ENCODE data around the gene COL4A1.

The COL4A1 gene

GRCh38 chr13:110114316-110114715, 192.6 kb downstream of the COL4A1 start:
- no peak for DNase-seq (ENCODE audit: low read depth in 2 of 2)

DNA sequence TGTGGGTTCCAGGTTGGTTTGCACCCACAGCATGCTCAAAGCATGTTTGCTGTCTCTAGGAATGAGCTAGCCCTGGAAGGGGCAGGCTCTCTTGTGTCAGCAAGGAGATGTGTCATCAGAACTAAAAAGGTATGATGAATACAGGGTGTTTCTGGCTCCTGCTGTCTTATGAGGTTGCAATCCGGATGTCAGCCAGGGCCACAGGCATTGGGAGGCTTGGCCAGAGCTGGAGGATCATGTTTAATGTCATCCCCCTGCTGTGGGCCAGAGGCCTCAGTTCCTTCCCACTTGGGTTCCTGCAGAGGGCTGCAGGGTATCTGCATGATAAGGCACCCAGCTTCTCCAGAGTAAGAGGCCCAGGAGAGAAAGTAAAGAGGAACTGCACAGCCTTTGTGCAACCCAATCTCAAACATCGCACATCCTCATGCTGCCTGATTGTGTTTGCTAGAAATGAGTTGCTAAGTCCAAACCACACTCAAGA, 193.6 kb downstream of the COL4A1 start:
- DNase-seq (ENCODE audit: low read depth in 2 of 2), result no peak

- peak in 1 of 2 donors; percentile 17 for DNase-seq (ENCODE audit: low read depth in 2 of 2)
Observed at GRCh38 chr13:110112379-110112778, 194.6 kb downstream of the COL4A1 start.

- DNase-seq (ENCODE audit: low read depth in 2 of 2), result no peak
Observed at GRCh38 chr13:110110783-110111182, 196.2 kb downstream of the COL4A1 start.

- DNase-seq (ENCODE audit: low read depth in 2 of 2), result no peak
Observed at GRCh38 chr13:110109910-110110309, 197.0 kb downstream of the COL4A1 start.

- no peak for DNase-seq (ENCODE audit: low read depth in 2 of 2)
Observed at GRCh38 chr13:110109140-110109783, 197.7 kb downstream of the COL4A1 start.

DNA sequence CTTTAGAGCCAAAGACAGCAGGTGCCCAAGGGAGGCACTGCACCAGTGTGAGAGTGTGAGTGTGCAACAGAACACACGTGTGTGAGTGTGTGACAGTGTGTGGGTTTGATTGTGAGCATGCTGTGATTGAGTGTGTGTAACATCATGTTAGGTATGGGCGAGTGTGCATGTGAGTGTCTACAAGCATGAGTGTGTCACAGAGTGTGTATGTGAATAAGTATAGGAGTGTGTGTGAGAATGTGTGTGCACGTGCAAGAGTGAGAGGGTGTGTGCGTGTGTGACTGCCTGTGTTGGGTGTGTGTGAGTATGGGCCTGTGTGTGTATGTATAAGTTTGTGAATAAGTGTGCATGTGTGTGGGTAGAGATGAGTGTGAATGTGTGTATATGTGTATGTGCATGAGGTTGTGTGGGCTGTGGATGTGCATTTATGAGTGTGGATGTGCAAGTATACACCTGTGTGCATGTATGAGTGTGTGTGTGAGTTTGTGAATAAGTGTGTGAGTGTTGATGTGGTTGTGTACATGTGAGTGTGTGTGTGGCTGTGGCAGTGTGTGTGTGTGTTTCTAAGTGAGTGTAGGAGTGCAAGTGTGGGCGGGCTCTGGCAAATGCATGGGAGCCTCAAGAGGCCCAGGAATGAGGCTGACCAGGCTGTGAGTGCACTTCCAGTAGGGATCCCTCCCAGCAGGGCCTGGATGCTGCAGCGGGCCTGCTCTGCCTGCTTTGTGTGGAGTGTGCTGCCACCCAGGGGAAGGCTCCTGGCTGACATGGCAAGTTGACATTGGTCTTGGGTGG, 198.4 kb downstream of the COL4A1 start:
- no peak for DNase-seq (ENCODE audit: low read depth in 2 of 2)

DNA sequence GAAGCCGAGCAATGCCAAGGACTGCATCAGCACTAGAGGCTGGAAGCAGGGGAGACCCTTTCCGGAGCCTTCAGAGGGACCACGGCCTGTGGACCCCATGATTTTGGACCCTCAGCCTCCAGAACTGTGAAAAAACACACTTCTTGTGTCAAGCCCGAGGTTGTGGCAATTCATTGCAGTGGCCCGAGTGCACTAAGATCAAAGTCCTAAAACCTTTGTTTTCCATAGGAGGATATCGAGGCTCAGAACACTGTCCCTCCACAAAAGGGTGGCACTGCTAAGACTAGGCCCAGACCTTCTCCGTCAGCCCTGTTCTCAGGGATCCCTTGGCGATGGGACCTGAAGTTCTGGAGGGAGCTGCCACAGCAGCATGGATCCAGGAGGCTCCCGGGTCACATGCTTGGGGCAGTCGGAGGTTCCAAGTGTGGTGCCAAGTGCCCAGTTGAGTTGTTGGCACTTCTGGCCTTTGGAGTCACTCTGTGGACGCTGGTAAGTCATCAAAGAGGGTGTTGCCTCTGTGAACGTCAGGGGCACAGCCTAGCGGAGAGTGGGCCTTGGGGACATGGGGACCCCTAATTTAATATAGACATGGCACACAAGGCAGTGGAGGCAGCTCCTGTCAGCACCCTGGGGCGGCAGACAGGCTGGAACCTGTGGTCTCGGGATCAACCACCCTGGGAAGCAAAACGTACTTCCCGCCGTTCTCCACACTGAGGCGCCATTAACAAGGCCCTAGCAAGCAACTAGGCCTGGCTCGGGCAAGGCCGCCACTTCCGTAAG, 199.2 kb downstream of the COL4A1 start:
- DNase-seq (ENCODE audit: low read depth in 2 of 2), result no peak

- DNase-seq (ENCODE audit: low read depth in 2 of 2), result no peak
Observed at GRCh38 chr13:110106726-110107125, 200.2 kb downstream of the COL4A1 start.

DNA sequence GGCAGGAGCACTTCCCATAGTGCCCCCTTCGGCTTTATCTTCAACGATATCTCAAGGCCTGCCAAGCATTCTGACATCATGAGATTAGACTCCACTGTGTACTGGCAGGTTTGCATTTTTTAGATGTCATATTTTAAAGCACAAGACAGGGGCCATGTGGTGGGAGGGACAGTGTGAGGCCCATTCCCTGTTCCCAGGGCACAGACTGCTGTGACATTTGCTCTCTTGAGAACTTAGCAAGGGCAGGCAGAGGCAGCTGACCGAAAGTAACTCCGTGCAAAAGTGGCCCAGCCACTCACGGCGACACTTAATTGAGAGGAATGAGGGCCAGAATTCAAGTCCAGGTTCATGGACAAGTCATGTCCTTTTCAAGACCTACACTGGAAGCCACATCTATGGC, 201.8 kb downstream of the COL4A1 start:
- DNase-seq (ENCODE audit: low read depth in 2 of 2), result no peak

DNA sequence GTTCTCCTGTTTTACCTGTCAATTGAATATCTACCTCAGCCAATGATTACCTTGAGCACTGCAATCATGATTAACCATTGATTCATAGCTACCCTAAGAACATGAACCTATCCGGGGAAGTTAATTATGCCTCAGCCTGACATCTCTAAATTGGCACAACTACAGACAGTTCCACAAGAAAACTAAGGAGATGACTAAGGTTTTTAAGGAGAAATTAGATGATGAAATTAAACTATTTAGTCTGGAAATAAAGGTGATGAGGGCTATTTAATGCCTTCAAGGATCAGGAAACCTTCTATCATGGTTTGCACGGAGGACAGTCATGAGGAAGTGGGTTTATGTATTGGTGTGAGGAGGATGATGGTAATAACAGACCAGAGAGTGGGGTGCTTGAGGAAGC, 203.4 kb downstream of the COL4A1 start:
- DNase-seq (ENCODE audit: low read depth in 2 of 2), result no peak

DNA sequence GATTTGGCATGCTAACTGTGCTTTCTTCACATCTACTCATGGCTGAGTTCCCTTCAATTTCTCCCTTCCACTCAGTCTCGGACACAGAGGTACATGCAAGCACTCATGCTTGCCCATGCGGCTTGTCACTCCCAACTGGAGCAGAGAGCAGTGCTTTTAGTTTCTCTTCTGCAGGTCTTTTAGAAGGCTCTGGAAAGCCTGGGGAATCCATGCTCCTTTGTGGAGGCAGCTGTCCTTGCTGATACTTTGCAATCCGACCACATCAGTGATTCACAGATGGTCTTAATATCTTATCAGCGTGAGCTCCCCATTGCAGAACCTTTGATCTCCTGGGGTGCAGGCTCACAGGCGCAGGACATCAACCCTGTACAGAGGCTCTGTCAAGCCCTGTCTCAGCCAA, 203.9 kb downstream of the COL4A1 start:
- no peak for DNase-seq (ENCODE audit: low read depth in 2 of 2)

GRCh38 chr13:110102053-110102452, 204.9 kb downstream of the COL4A1 start:
- DNase-seq (ENCODE audit: low read depth in 2 of 2), result no peak

GRCh38 chr13:110099922-110100321, 207.0 kb downstream of the COL4A1 start:
- DNase-seq (ENCODE audit: low read depth in 2 of 2), result no peak
